Activated CD4-positive, alpha-beta T cell treated with anti-CD3 and anti-CD28 coated beads for 36 hours (primary cell): ENCODE results near the gene WNT5B. TPM values are rescaled to one million over a fixed set of nuclear protein-coding genes. Genes with fewer than 3 reads are reported as not detected.

ENCODE experiments used
- ATAC-seq: fragments of 200-7000 bp; cut with Tn5 transposase; one replicate; pipeline ENCODE4 v1.10.0; 2021; ENCODE audit warnings: mild to moderate bottlenecking, moderate library complexity
- CTCF ChIA-PET: fragments of 350-600 bp; sonication (Branson Sonifier 250); formaldehyde crosslinking; loops from one replicate; lab custom pipeline; 2021; ENCODE audit warnings: antibody characterized with exemption; lab: Charles Lee
- POLR2A ChIA-PET: fragments of 350-600 bp; sonication (Branson Sonifier 250); formaldehyde crosslinking; loops from one replicate; lab custom pipeline; 2021; ENCODE audit warnings: antibody characterized with exemption, inconsistent platforms; lab: Charles Lee
- DNase-seq: peaks from one replicate; pipeline ENCODE4 v3.0.0-alpha.2; 2020
- H3K27ac Mint-ChIP-seq: one replicate; pipeline ENCODE4 v1.8.0; 2021; ENCODE audit warnings: mixed read lengths
- H3K27me3 Mint-ChIP-seq: one replicate; pipeline ENCODE4 v1.8.0; 2021; ENCODE audit warnings: mixed read lengths
- H3K36me3 Mint-ChIP-seq: one replicate; pipeline ENCODE4 v1.8.0; 2021; ENCODE audit warnings: low read depth, mixed read lengths
- H3K4me1 Mint-ChIP-seq: one replicate; pipeline ENCODE4 v1.8.0; 2021; ENCODE audit warnings: mixed read lengths
- H3K4me3 Mint-ChIP-seq: one replicate; pipeline ENCODE4 v1.8.0; 2021; ENCODE audit warnings: mild to moderate bottlenecking, moderate library complexity, mixed read lengths
- H3K9me3 Mint-ChIP-seq: one replicate; pipeline ENCODE4 v1.8.0; 2021; ENCODE audit warnings: low read depth, mixed read lengths
- intact Hi-C, 2 experiments: fragments of 100-400 bp; cut with DNase I in 1 of 2; cut with micrococcal nuclease in 1 of 2; formaldehyde crosslinking; loops; one replicate each; pipeline versions ENCODE4 v1.14.2 to v1.15.1; 2022 to 2024; cut with DNase I, micrococcal nuclease
- total RNA-seq, 2 experiments: library from RNA; stranded (reverse); gene quantifications; one replicate each; pipeline ENCODE4 v1.2.3, GENCODE V29; 2021

Gene WNT5B
- total RNA-seq, 2 experiments from 2014 or later, result not detected

DNA sequence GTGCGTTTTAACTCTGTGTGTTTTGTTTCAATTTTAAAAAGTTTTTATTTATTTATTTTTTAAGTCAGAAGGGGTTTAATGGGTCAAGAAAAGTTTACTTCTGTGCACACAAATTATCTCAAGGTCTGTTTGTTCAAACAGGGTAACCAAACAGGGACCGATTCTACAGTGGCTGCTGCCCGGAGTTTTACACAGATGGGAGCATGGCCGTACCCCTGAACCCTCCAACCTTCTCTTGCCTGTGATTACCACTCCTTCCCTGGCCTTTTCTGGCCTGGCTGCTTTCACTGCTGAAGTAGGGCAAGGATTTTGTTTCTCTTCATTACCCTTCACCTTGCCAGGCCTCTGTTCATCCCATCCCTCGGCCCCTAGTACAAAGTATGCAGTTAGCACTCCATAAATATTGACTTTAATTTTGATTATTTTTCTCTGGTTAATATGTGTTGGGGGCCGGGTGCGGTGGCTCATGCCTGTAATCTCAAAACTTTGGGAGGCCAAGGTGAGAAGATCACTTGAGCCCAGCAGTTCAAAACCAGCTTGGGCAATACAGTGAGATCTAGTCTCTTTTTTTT lies 18.9 kb upstream of the WNT5B start:
- intact Hi-C loops, result no loop called here
- CTCF ChIA-PET, result interaction anchor here (0.6 kb wide), 1 partner anchor 429 kb away, joined by 3 read pairs; no protein-coding TSS in a partner anchor
- H3K27ac Mint-ChIP-seq, result no peak overlapping the region
- no peaks in the 10 kb centered on the region for H3K9me3 Mint-ChIP-seq
- ATAC-seq, result no peak
- POLR2A ChIA-PET, result interaction anchor here (0.7 kb wide), 1 partner anchor 80 kb away, joined by 3 read pairs; no protein-coding TSS in a partner anchor
- H3K36me3 Mint-ChIP-seq, result no peaks in the 10 kb centered on the region
- no peaks in the 10 kb centered on the region for H3K27me3 Mint-ChIP-seq
- peaks cover 12% of the 10 kb centered on the region for H3K4me1 Mint-ChIP-seq
- no peak for DNase-seq
- no peak overlapping the region for H3K4me3 Mint-ChIP-seq

DNA sequence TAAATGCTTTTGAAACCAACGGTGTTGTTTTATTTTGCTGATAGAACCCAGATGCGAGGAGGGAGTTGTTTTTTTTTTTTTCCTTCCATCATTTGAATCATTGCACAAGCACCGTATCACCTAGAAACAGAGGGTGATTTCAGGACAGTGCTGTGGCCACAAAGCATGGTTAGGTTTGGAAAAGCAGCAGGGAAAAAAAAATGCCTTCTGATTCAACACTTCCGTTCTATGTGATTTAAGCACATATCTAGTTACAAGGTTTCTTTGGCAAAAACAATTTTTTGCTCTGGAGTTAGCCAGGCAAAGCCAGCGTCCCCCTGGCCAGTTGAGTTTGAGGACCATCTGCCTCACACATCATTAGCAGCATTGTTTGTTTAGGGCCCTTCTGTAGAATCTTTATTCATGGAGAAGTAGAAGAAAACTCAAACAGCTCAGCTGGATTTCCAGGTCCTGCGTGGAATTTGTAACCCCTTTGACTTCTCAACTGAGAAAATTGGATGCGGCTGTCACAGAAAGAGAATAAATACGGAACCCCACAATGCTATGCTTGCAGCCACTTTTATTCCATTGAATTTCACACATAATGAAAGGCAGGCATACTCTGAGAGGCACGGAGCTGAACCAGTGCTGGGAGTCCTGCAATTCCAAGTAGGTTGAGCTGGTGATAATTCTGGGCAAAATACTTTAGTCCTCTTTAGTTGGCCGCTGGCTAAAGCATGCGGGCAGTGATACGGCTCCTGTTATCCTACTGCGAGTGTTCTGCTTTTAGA lies 17.0 kb upstream of the WNT5B start:
- DNase-seq, result no peak
- intact Hi-C loops, result no loop called here
- H3K4me1 Mint-ChIP-seq, result peaks cover 9% of the 10 kb centered on the region
- H3K9me3 Mint-ChIP-seq, result no peaks in the 10 kb centered on the region
- ChIA-PET CTCF (interaction anchor here (1.0 to 1.2 kb wide), 4 partner anchors 22 to 48 kb away, joined by 3 to 5 read pairs (median 3); no protein-coding TSS in a partner anchor), POLR2A (no interaction called here)
- no peak overlapping the region for H3K4me3 Mint-ChIP-seq
- H3K27me3 Mint-ChIP-seq, result peaks cover 2% of the 10 kb centered on the region
- no peak overlapping the region for H3K27ac Mint-ChIP-seq
- H3K36me3 Mint-ChIP-seq, result no peaks in the 10 kb centered on the region
- ATAC-seq, result no peak

GRCh38 chr12:1613860-1614259 lies 15.2 kb upstream of the WNT5B start:
- Mint-ChIP-seq H3K4me3 (no peak overlapping the region), H3K27me3 (peaks cover 2% of the 10 kb centered on the region)
- peak; percentile 73 for ATAC-seq

GRCh38 chr12:1614360-1614759 lies 14.7 kb upstream of the WNT5B start:
- Mint-ChIP-seq H3K9me3 (no peaks in the 10 kb centered on the region), H3K4me1 (peaks cover 12% of the 10 kb centered on the region), H3K36me3 (no peaks in the 10 kb centered on the region), H3K4me3 (no peak overlapping the region), H3K27me3 (peaks cover 2% of the 10 kb centered on the region), H3K27ac (no peak overlapping the region)
- DNase-seq (no peak), ATAC-seq (no peak)
- CTCF ChIA-PET, result no interaction called here
- intact Hi-C loops, result no loop called here
- POLR2A ChIA-PET, result no interaction called here

More at GRCh38 chr12:1613860-1614259, 15.2 kb upstream of the WNT5B start:
- Mint-ChIP-seq H3K27ac (no peak overlapping the region), H3K4me1 (peaks cover 9% of the 10 kb centered on the region), H3K36me3 (no peaks in the 10 kb centered on the region), H3K9me3 (no peaks in the 10 kb centered on the region)
- no peak for DNase-seq
- intact Hi-C loops, result no loop called here
- CTCF ChIA-PET, result no interaction called here
- POLR2A ChIA-PET, result no interaction called here

GRCh38 chr12:1616233-1617066 lies 12.6 kb upstream of the WNT5B start:
- POLR2A ChIA-PET, result no interaction called here

DNA sequence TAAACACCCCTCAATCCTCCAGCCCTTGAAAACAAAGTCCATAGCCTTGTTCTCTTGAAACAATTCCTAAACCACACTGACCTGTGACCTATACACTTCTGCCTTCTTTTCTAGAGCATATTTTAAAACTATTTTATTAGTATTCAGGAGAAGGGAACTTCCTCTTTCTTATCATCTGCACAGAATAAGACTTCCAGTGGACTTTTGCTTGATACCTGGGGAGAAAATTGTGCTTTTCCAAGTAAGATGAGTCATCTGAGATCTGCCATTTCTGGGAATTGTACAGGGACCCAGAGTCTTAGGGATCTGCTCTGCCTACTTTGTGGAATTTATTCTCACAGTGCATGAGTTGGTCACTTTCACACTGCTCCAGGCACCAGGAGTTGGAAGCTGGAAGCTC lies 10.5 kb upstream of the WNT5B start:
- POLR2A ChIA-PET, result no interaction called here
- peaks cover 2% of the 10 kb centered on the region for H3K27me3 Mint-ChIP-seq

More at GRCh38 chr12:1616233-1617066, 12.6 kb upstream of the WNT5B start:
- no peak overlapping the region for H3K4me3 Mint-ChIP-seq
- no peaks in the 10 kb centered on the region for H3K9me3 Mint-ChIP-seq
- CTCF ChIA-PET, result interaction anchor here (0.9 to 1.4 kb wide), 2 partner anchors 10 to 13 kb away, joined by 3 to 4 read pairs; partner anchors contain the start of gene WNT5B
- DNase-seq (no peak), ATAC-seq (no peak)
- H3K4me1 Mint-ChIP-seq, result peaks cover 21% of the 10 kb centered on the region
- no peaks in the 10 kb centered on the region for H3K36me3 Mint-ChIP-seq
- intact Hi-C loops, result no loop called here
- H3K27ac Mint-ChIP-seq, result no peak overlapping the region
- H3K27me3 Mint-ChIP-seq, result peaks cover 2% of the 10 kb centered on the region

GRCh38 chr12:1619159-1619558 lies 9.9 kb upstream of the WNT5B start:
- Mint-ChIP-seq H3K4me3 (no peak overlapping the region), H3K9me3 (no peaks in the 10 kb centered on the region), H3K4me1 (peaks cover 21% of the 10 kb centered on the region), H3K36me3 (no peaks in the 10 kb centered on the region), H3K27me3 (peaks cover 2% of the 10 kb centered on the region), H3K27ac (no peak overlapping the region)
- CTCF ChIA-PET, result interaction anchor here (0.6 to 1.2 kb wide), 4 partner anchors 13 to 300 kb away, joined by 3 to 5 read pairs (median 3); no protein-coding TSS in a partner anchor
- POLR2A ChIA-PET, result interaction anchor here (0.7 kb wide), 1 partner anchor 680 kb away, joined by 3 read pairs; no protein-coding TSS in a partner anchor
- DNase-seq, result no peak
- intact Hi-C loops, result no loop called here
- ATAC-seq, result no peak

More for the DNA sequence above, 10.5 kb upstream of the WNT5B start:
- CTCF ChIA-PET, result no interaction called here
- no peak for DNase-seq
- no peaks in the 10 kb centered on the region for H3K36me3 Mint-ChIP-seq
- ATAC-seq, result no peak
- H3K4me3 Mint-ChIP-seq, result no peak overlapping the region
- peaks cover 21% of the 10 kb centered on the region for H3K4me1 Mint-ChIP-seq
- no peak overlapping the region for H3K27ac Mint-ChIP-seq
- intact Hi-C loops, result no loop called here
- H3K9me3 Mint-ChIP-seq, result no peaks in the 10 kb centered on the region

GRCh38 chr12:1619587-1619986 lies 9.4 kb upstream of the WNT5B start:
- no peaks in the 10 kb centered on the region for H3K9me3 Mint-ChIP-seq
- H3K27ac Mint-ChIP-seq, result no peak overlapping the region
- no peak overlapping the region for H3K4me3 Mint-ChIP-seq
- CTCF ChIA-PET, result interaction anchor here (0.6 to 1.2 kb wide), 4 partner anchors 14 to 299 kb away, joined by 3 to 5 read pairs (median 3); no protein-coding TSS in a partner anchor
- H3K36me3 Mint-ChIP-seq, result no peaks in the 10 kb centered on the region
- H3K27me3 Mint-ChIP-seq, result peaks cover 2% of the 10 kb centered on the region
- peak; percentile 71 for DNase-seq
- ATAC-seq, result peak; percentile 91
- peaks cover 21% of the 10 kb centered on the region for H3K4me1 Mint-ChIP-seq
- POLR2A ChIA-PET, result interaction anchor here (0.7 kb wide), 1 partner anchor 680 kb away, joined by 3 read pairs; no protein-coding TSS in a partner anchor
- intact Hi-C loops, result no loop called here

GRCh38 chr12:1620092-1620491 lies 8.9 kb upstream of the WNT5B start:
- ChIA-PET CTCF (interaction anchor here (0.8 to 1.8 kb wide), 3 partner anchors 14 to 28 kb away, joined by 3 to 7 read pairs (median 5); no protein-coding TSS in a partner anchor), POLR2A (no interaction called here)
- H3K9me3 Mint-ChIP-seq, result no peaks in the 10 kb centered on the region
- ATAC-seq (no peak), DNase-seq (no peak)
- no peaks in the 10 kb centered on the region for H3K36me3 Mint-ChIP-seq
- peaks cover 2% of the 10 kb centered on the region for H3K27me3 Mint-ChIP-seq
- intact Hi-C loops, result no loop called here
- H3K4me1 Mint-ChIP-seq, result peaks cover 21% of the 10 kb centered on the region
- H3K27ac Mint-ChIP-seq, result no peak overlapping the region
- no peak overlapping the region for H3K4me3 Mint-ChIP-seq

GRCh38 chr12:1622406-1622805 lies 6.6 kb upstream of the WNT5B start:
- intact Hi-C loops, result no loop called here
- ATAC-seq, result no peak
- CTCF ChIA-PET, result interaction anchor here (0.6 kb wide), 2 partner anchors 8 to 71 kb away, joined by 3 to 4 read pairs; no protein-coding TSS in a partner anchor
- peaks cover 11% of the 10 kb centered on the region for H3K4me1 Mint-ChIP-seq
- H3K27ac Mint-ChIP-seq, result no peak overlapping the region
- H3K36me3 Mint-ChIP-seq, result no peaks in the 10 kb centered on the region
- H3K4me3 Mint-ChIP-seq, result no peak overlapping the region
- no peak for DNase-seq
- no peaks in the 10 kb centered on the region for H3K9me3 Mint-ChIP-seq
- POLR2A ChIA-PET, result no interaction called here
- peaks cover 1% of the 10 kb centered on the region for H3K27me3 Mint-ChIP-seq
